ENCODE results near the gene IAPP.

Gene IAPP

DNA sequence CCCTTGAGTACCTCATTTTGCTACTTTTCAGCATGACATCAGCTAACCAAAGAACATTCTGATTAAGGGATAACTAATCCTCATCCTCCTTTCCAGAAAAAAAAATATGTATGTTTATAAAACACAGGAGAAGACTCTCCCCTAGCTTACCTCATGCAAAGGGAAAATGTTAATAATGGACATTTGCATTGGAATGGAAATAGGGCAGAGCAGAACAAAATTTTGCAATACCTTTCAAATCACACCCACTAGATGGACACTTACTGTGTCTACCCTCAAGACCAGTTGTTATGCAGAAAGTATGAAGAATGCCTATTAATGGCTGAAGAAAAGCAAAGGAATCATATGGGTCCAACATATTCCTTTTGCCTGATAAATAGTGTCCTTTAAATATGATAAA lies 29.1 kb upstream of the IAPP start:
- Histone ChIP-seq H3K9ac (ENCODE audit: low read depth, low read length, poor library complexity, severe bottlenecking) (no peak overlapping the region), H4K20me1 (ENCODE audit: insufficient read depth, low read length, poor library complexity, severe bottlenecking) (no peaks in the 10 kb centered on the region), H3K4me2 (ENCODE audit: low read depth, low read length, poor library complexity, severe bottlenecking) (no peak overlapping the region), H3K27me3 (ENCODE audit: insufficient read depth, low read length, poor library complexity, severe bottlenecking) (no peaks in the 10 kb centered on the region), H2AFZ (ENCODE audit: low read length) (no peak overlapping the region), H3K36me3 (ENCODE audit: insufficient read depth, low read length) (no peaks in the 10 kb centered on the region), H3K9me2 (replicated peaks; ENCODE audit: low read depth, low read length) (no peaks in the 10 kb centered on the region), H3K79me2 (ENCODE audit: insufficient read depth, low read length) (no peaks in the 10 kb centered on the region), H3K4me3 (ENCODE audit: low read length, poor library complexity, severe bottlenecking) (no peak overlapping the region), H3K4me1 (ENCODE audit: insufficient read depth, low read length, poor library complexity, severe bottlenecking) (no peaks in the 10 kb centered on the region), H3F3A (ENCODE audit: low read depth) (no peaks in the 10 kb centered on the region), H3K9me3 (ENCODE audit: insufficient read depth, low read depth, low read length) (no peaks in the 10 kb centered on the region)
- TF ChIP-seq EZH2phosphoT487 (IDR thresholded peaks at IDR 0.05; ENCODE audit: borderline replicate concordance) (no peak), CTCF (conservative IDR thresholded peaks at IDR 0.05; ENCODE audit: low read length) (no peak)

- no peaks in the 10 kb centered on the region for H3K36me3 ChIP-seq (ENCODE audit: insufficient read depth, low read length)
- H3F3A ChIP-seq (ENCODE audit: low read depth): no peaks in the 10 kb centered on the region
- no peaks in the 10 kb centered on the region for H3K79me2 ChIP-seq (ENCODE audit: insufficient read depth, low read length)
- no peak overlapping the region for H3K4me3 ChIP-seq (ENCODE audit: low read length, poor library complexity, severe bottlenecking)
- no peaks in the 10 kb centered on the region for H4K20me1 ChIP-seq (ENCODE audit: insufficient read depth, low read length, poor library complexity, severe bottlenecking)
- TF ChIP-seq CTCF (conservative IDR thresholded peaks at IDR 0.05; ENCODE audit: low read length) (no peak), EZH2phosphoT487 (IDR thresholded peaks at IDR 0.05; ENCODE audit: borderline replicate concordance) (no peak)
- no peak overlapping the region for H3K9ac ChIP-seq (ENCODE audit: low read depth, low read length, poor library complexity, severe bottlenecking)
- no peaks in the 10 kb centered on the region for H3K9me2 ChIP-seq (replicated peaks; ENCODE audit: low read depth, low read length)
- no peaks in the 10 kb centered on the region for H3K27me3 ChIP-seq (ENCODE audit: insufficient read depth, low read length, poor library complexity, severe bottlenecking)
- no peaks in the 10 kb centered on the region for H3K9me3 ChIP-seq (ENCODE audit: insufficient read depth, low read depth, low read length)
- H3K4me1 ChIP-seq (ENCODE audit: insufficient read depth, low read length, poor library complexity, severe bottlenecking): no peaks in the 10 kb centered on the region
- no peak overlapping the region for H2AFZ ChIP-seq (ENCODE audit: low read length)
- no peak overlapping the region for H3K4me2 ChIP-seq (ENCODE audit: low read depth, low read length, poor library complexity, severe bottlenecking)
Observed at GRCh38 chr12:21346542-21347205, 26.0 kb upstream of the IAPP start.

- no peak overlapping the region for H3K4me3 ChIP-seq (ENCODE audit: low read length, poor library complexity, severe bottlenecking)
- H2AFZ ChIP-seq (ENCODE audit: low read length): no peak overlapping the region
- TF ChIP-seq EZH2phosphoT487 (IDR thresholded peaks at IDR 0.05; ENCODE audit: borderline replicate concordance): no peak
- no peak for TF ChIP-seq CTCF (conservative IDR thresholded peaks at IDR 0.05; ENCODE audit: low read length)
- no peaks in the 10 kb centered on the region for H3K36me3 ChIP-seq (ENCODE audit: insufficient read depth, low read length)
- no peaks in the 10 kb centered on the region for H3F3A ChIP-seq (ENCODE audit: low read depth)
- H4K20me1 ChIP-seq (ENCODE audit: insufficient read depth, low read length, poor library complexity, severe bottlenecking): no peaks in the 10 kb centered on the region
- no peaks in the 10 kb centered on the region for H3K9me2 ChIP-seq (replicated peaks; ENCODE audit: low read depth, low read length)
- H3K27me3 ChIP-seq (ENCODE audit: insufficient read depth, low read length, poor library complexity, severe bottlenecking): no peaks in the 10 kb centered on the region
- H3K4me2 ChIP-seq (ENCODE audit: low read depth, low read length, poor library complexity, severe bottlenecking): no peak overlapping the region
- no peaks in the 10 kb centered on the region for H3K4me1 ChIP-seq (ENCODE audit: insufficient read depth, low read length, poor library complexity, severe bottlenecking)
- no peak overlapping the region for H3K9ac ChIP-seq (ENCODE audit: low read depth, low read length, poor library complexity, severe bottlenecking)
- no peaks in the 10 kb centered on the region for H3K79me2 ChIP-seq (ENCODE audit: insufficient read depth, low read length)
- H3K9me3 ChIP-seq (ENCODE audit: insufficient read depth, low read depth, low read length): no peaks in the 10 kb centered on the region
Observed at GRCh38 chr12:21350975-21351374, 21.7 kb upstream of the IAPP start.

Measured in Loucy (cell line).